ENCODE measurements around the gene PSEN2. TPM values are rescaled to one million over a fixed set of nuclear protein-coding genes. Genes with fewer than 3 reads are reported as not detected.

The PSEN2 gene
- polyA plus RNA-seq, 1 donor (not counting 4 experiments of a cell fraction or from before 2014, with no cell fraction given), result 9.5 TPM

DNA sequence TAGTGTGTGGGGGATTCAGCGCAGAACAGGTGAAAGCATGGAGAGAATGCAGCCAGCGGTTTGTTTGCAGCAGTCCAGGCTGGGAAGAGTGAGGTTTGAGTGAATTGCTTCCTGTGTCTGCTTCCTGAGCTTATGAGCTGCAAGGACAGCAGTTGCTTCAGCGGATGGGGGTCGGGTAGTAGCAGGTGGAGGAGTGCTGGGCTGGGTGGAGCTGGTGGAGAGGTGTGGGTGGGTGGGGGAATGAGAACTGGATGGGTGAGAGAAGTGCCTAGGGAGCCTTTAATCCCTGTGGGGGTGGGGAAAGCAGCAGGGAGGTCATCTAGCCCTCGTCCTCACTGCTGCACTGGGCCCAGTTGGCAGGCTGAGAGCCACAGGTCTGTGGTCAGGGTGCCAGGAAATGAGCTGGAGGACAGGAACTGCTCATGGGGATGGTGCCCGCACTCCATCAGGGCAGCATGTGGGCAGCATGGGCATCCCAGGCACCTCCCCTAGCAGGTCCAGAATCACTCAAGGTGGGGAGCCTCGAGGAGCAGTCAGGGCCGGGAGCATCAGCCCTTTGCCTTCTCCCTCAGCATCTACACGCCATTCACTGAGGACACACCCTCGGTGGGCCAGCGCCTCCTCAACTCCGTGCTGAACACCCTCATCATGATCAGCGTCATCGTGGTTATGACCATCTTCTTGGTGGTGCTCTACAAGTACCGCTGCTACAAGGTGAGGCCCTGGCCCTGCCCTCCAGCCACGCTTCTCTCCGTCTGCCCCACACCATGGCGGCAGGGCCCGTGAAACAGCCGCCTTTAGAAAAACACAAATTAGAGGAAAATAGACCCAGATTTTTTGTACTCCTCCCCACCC is 14.8 kb downstream of the PSEN2 start:
- Histone ChIP-seq H3K4me3 (ENCODE audit: control insufficient read depth in 2 of 3, extremely low read depth in 1 of 3, insufficient read depth in 2 of 3, low read depth in 1 of 3, low read length in 3 of 3) (no peak overlapping the region), H3K27ac (ENCODE audit: control insufficient read depth, insufficient read depth, low read length) (no peak overlapping the region), H3K79me2 (ENCODE audit: control insufficient read depth, insufficient read depth, low read length) (no peaks in the 10 kb centered on the region), H4K20me1 (ENCODE audit: control insufficient read depth, extremely low read depth, insufficient read depth, low read length) (no peaks in the 10 kb centered on the region), H3K9ac (ENCODE audit: control insufficient read depth, extremely low read depth, insufficient read depth, low read length) (no peak overlapping the region), H2AFZ (ENCODE audit: control insufficient read depth, low read length) (no peak overlapping the region), H3K4me2 (ENCODE audit: control insufficient read depth, extremely low read depth, insufficient read depth, low read depth, low read length) (no peak overlapping the region), H3K9me3 (ENCODE audit: control insufficient read depth, low read depth, low read length) (no peaks in the 10 kb centered on the region), H3K9me1 (ENCODE audit: control insufficient read depth, extremely low read depth, insufficient read depth, low read length) (no peaks in the 10 kb centered on the region), H3K4me1 (ENCODE audit: control insufficient read depth, extremely low read depth, insufficient read depth, low read length) (no peaks in the 10 kb centered on the region), H3K27me3 (ENCODE audit: control insufficient read depth, extremely low read depth, insufficient read depth, low read length) (no peaks in the 10 kb centered on the region), H3K36me3 (ENCODE audit: control insufficient read depth in 2 of 2, extremely low read depth in 1 of 2, insufficient read depth in 2 of 2, low read length in 2 of 2) (peaks cover 5 to 10% of the 10 kb centered on the region in 2 experiments)
- no peak for DNase-seq (ENCODE audit: low read depth, low spot score)
- no peak for TF ChIP-seq EZH2 (IDR thresholded peaks at IDR 0.05; ENCODE audit: low read length)
- TF ChIP-seq, protein P1, sequence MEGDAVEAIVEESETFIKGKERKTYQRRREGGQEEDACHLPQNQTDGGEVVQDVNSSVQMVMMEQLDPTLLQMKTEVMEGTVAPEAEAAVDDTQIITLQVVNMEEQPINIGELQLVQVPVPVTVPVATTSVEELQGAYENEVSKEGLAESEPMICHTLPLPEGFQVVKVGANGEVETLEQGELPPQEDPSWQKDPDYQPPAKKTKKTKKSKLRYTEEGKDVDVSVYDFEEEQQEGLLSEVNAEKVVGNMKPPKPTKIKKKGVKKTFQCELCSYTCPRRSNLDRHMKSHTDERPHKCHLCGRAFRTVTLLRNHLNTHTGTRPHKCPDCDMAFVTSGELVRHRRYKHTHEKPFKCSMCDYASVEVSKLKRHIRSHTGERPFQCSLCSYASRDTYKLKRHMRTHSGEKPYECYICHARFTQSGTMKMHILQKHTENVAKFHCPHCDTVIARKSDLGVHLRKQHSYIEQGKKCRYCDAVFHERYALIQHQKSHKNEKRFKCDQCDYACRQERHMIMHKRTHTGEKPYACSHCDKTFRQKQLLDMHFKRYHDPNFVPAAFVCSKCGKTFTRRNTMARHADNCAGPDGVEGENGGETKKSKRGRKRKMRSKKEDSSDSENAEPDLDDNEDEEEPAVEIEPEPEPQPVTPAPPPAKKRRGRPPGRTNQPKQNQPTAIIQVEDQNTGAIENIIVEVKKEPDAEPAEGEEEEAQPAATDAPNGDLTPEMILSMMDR (optimal IDR thresholded peaks at IDR 0.05 in 1 of 3, IDR thresholded peaks at IDR 0.05 in 1 of 3, conservative IDR thresholded peaks at IDR 0.05 in 1 of 3; ENCODE audit: extremely low read depth in 1 of 3, insufficient read depth in 2 of 3, low read length in 3 of 3), result no peak
- dilution Hi-C loops (cut with MboI; ENCODE audit: extremely low pct_ligation_motif_present, low sequenced_read_pairs), result loop anchor here (10.0 kb wide), 1 partner anchor 250 kb away; no protein-coding TSS in a partner anchor
- FAIRE-seq, result no peak

DNA sequence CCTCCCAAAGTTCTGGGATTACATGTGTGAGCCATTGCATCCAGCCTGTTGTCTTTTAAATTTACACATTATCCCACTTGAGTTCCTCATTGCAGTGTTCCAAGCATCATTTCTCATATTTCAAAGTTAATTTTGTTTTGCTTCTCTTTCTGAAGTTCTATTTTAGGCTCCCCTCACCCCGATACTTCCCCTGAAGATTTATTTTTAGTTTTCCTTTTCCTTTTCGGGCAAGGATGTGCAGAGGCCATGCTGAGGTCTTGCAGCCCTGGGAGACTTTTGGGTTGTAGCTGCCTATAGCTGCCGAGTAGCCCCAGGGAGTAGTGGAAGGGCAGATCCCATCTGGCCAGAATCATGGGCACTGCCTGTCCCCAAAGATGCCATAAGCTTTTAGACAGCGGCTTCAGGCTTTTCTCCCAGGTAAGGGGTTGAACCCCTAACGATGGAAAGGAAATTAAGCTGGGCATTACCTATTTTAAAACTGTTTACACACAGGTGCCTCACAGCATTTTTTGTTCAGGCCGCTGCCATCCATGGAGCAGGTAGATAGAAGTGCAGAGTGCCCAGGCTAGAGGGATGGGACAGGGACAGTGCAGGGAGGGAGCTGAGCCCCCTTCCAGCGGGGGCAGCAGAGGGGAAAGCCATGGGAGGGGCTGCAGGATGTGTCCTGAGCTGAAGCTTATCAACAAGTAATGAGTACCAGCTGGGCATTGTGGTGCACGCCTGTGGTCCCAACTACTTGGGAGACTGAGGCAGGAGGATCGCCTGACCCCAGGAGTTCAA is 15.9 kb downstream of the PSEN2 start:
- no peak for DNase-seq (ENCODE audit: low read depth, low spot score)
- Histone ChIP-seq H2AFZ (ENCODE audit: control insufficient read depth, low read length) (no peak overlapping the region), H3K9me1 (ENCODE audit: control insufficient read depth, extremely low read depth, insufficient read depth, low read length) (no peaks in the 10 kb centered on the region), H3K9me3 (ENCODE audit: control insufficient read depth, low read depth, low read length) (no peaks in the 10 kb centered on the region), H3K4me1 (ENCODE audit: control insufficient read depth, extremely low read depth, insufficient read depth, low read length) (no peaks in the 10 kb centered on the region), H3K79me2 (ENCODE audit: control insufficient read depth, insufficient read depth, low read length) (no peaks in the 10 kb centered on the region), H4K20me1 (ENCODE audit: control insufficient read depth, extremely low read depth, insufficient read depth, low read length) (no peaks in the 10 kb centered on the region), H3K36me3 (ENCODE audit: control insufficient read depth in 2 of 2, extremely low read depth in 1 of 2, insufficient read depth in 2 of 2, low read length in 2 of 2) (peaks cover 5 to 12% of the 10 kb centered on the region in 2 experiments), H3K9ac (ENCODE audit: control insufficient read depth, extremely low read depth, insufficient read depth, low read length) (no peak overlapping the region), H3K4me2 (ENCODE audit: control insufficient read depth, extremely low read depth, insufficient read depth, low read depth, low read length) (no peak overlapping the region), H3K27me3 (ENCODE audit: control insufficient read depth, extremely low read depth, insufficient read depth, low read length) (no peaks in the 10 kb centered on the region), H3K27ac (ENCODE audit: control insufficient read depth, insufficient read depth, low read length) (no peak overlapping the region), H3K4me3 (ENCODE audit: control insufficient read depth in 2 of 3, extremely low read depth in 1 of 3, insufficient read depth in 2 of 3, low read depth in 1 of 3, low read length in 3 of 3) (no peak overlapping the region)
- no peak for FAIRE-seq
- dilution Hi-C loops (cut with MboI; ENCODE audit: extremely low pct_ligation_motif_present, low sequenced_read_pairs), result loop anchor here (10.0 kb wide), 1 partner anchor 252 kb away; no protein-coding TSS in a partner anchor
- TF ChIP-seq, protein P1 (optimal IDR thresholded peaks at IDR 0.05 in 1 of 3, IDR thresholded peaks at IDR 0.05 in 1 of 3, conservative IDR thresholded peaks at IDR 0.05 in 1 of 3; ENCODE audit: extremely low read depth in 1 of 3, insufficient read depth in 2 of 3, low read length in 3 of 3), result no peak
- TF ChIP-seq EZH2 (IDR thresholded peaks at IDR 0.05; ENCODE audit: low read length), result no peak
